22Rv1 (cell line): ENCODE data around the gene MESP1.

Source experiments
- ZFX ChIP-seq: fragments of 450-650 bp; IDR thresholded peaks from 2 replicates; pipeline ENCODE4 v1.6.1; 2017; ENCODE audit warnings: antibody characterized with exemption, borderline replicate concordance
- TF ChIP-seq, protein P1 (sequence below): fragments of 450-650 bp; IDR thresholded peaks from 2 replicates; pipeline ENCODE4 v1.5.1; 2017; ENCODE audit warnings: mild to moderate bottlenecking

DNA sequence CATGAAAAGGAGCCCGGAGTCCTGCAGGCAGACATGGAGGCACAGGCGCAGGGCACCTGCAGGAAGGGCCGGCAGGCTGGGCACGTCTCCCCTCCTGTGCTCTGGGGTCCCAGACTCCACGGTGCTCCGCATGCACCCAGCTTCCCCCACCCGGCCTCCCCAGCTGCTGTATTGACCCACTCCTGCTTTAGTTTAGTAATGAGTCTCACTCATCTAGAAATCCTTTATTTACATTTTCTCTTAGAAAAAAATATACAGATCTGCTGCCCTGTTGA is 33.6 kb upstream of the MESP1 start:
- TF ChIP-seq, protein P1, sequence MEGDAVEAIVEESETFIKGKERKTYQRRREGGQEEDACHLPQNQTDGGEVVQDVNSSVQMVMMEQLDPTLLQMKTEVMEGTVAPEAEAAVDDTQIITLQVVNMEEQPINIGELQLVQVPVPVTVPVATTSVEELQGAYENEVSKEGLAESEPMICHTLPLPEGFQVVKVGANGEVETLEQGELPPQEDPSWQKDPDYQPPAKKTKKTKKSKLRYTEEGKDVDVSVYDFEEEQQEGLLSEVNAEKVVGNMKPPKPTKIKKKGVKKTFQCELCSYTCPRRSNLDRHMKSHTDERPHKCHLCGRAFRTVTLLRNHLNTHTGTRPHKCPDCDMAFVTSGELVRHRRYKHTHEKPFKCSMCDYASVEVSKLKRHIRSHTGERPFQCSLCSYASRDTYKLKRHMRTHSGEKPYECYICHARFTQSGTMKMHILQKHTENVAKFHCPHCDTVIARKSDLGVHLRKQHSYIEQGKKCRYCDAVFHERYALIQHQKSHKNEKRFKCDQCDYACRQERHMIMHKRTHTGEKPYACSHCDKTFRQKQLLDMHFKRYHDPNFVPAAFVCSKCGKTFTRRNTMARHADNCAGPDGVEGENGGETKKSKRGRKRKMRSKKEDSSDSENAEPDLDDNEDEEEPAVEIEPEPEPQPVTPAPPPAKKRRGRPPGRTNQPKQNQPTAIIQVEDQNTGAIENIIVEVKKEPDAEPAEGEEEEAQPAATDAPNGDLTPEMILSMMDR: no peak
- no peak for TF ChIP-seq ZFX
